Non-pigmented ciliary epithelial cell (primary cell): ENCODE results near the gene ZBP1.

Experiments used
- DNase-seq: peaks from one replicate; pipeline ENCODE4 v3.0.0-alpha.2; 2010; ENCODE audit warnings: low read depth

ZBP1 gene

DNA sequence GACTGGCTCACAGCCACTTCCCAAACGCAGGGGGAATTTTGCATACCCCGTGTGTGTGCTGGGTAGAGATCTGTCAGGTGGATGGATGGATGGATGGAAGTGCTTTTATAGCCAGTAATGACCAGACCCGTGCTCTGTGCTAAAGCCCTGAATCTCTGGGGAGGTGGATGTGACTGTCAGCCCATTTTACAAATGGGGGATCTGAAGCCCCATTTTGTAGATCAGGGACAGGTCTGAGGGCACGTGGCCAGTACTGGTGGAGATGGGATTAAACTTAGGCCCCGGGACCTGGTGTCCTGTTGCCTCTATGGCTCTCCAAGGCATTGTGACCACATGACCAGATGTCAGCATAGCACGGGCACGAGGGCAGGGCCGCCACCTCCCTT, 38.2 kb upstream of the ZBP1 start:
- DNase-seq, result no peak

DNA sequence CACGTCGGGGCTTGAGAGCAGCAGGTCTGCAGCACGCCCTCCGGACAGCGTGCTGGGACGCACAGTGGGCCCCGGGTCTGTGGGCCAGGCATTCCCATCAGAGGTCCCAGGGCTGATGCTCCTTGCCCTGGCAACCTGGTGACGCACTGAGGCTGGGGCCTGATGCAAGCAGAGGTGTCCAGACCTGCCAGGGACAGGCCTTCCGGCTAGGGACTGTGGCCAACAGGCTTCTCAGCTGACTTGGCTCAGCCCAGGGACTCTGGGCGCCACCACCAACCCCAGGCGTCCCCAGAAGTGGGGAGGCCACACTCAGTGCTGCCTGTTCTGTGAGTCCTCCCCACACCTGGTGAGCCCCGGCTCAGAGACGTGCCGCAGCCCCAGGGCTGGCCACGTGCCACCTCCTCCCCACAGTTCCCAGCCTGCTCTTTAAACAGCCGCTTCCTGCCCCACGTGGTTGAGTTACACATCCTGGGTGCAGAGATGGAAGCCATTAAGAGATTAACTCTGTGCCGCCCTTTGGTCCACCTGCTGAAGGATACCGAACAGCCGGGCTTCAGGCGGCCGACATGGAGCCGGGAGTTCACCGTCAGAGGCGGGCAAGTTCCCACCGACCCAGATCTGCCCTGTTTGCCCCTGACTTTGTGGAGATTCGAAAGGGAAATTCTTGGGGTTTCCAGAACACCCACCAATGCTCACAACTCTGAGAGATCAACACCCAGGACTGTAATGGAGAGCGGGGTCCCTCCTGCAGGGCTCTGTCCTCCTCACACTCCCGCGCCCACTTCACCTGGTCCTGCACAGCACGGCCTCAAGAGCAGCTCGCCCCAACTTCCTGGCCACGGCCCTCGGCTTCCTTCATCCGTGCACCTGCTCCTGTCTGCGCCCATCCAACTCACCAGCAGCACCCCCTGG, 37.6 kb upstream of the ZBP1 start:
- DNase-seq, result no peak

DNA sequence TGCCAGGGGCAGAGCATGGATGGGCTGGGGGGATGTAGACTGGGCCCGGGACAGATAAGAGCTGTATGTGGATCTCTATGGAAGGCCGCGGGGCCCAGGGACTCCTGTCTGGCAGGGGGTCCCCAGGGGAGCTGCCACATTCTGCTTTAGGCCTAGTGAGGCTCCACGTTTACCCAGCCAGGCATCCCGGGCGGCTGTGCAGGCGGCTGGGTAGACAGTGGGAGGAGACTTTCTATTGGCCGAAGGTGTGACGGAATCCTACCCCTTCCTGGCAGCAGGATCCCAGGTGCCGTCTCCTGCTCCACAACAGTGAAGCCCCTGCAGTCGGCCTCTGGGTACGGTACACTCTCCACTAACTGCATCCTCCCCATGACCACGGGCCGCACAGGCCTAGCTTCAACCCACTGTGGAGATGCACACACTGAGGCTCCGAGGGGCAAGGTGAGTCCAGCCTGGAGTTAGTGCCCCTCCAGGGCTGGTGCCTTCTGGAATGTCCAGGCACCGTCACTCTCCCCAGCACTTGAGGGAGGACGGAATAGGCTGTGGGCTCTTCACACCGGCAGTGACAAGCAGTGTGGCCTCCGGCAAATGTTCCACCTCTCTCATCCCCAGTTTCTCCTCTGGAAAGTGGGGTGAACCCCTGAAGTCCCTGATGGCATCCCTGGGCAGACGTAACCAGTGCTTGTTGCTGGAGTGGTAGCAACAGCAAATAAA, 36.8 kb upstream of the ZBP1 start:
- no peak for DNase-seq

DNA sequence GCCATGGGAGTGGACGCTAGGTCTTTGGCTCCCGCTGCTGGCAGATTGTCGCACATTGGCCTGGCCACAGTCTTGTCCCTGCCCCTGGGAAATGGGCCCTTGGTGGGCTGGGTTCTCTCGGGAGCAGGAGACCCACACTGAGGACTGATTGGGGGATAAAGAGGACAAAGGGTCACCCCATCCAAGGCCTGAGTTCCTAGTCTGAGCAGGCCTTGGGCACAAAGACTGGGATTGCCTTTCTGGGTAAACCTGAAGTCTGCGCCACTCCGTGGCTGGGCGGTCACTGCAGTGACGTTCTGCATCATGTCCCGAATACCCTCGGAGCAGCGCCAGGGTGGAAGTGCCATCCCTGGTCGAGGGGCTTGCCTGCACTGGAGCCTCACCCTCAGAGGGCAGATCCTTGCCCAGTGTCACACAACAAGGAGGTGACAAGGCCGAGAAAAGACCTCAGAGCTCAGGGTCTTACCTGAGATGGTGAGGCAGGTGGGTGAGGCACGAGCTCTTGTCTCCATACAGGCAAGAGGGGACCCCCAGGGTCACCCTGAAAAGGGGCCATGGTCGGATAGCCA, 36.1 kb upstream of the ZBP1 start:
- no peak for DNase-seq

GRCh38 chr20:57655809-57656155, 35.6 kb upstream of the ZBP1 start:
- DNase-seq, result no peak

- no peak for DNase-seq
Measured at GRCh38 chr20:57654998-57655808, 35.0 kb upstream of the ZBP1 start.

- DNase-seq, result peak; percentile 14
Measured at GRCh38 chr20:57654363-57654997, 34.3 kb upstream of the ZBP1 start.

- no peak for DNase-seq
Measured at GRCh38 chr20:57653910-57654309, 33.7 kb upstream of the ZBP1 start.

GRCh38 chr20:57653546-57653900, 33.3 kb upstream of the ZBP1 start:
- DNase-seq, result no peak

DNA sequence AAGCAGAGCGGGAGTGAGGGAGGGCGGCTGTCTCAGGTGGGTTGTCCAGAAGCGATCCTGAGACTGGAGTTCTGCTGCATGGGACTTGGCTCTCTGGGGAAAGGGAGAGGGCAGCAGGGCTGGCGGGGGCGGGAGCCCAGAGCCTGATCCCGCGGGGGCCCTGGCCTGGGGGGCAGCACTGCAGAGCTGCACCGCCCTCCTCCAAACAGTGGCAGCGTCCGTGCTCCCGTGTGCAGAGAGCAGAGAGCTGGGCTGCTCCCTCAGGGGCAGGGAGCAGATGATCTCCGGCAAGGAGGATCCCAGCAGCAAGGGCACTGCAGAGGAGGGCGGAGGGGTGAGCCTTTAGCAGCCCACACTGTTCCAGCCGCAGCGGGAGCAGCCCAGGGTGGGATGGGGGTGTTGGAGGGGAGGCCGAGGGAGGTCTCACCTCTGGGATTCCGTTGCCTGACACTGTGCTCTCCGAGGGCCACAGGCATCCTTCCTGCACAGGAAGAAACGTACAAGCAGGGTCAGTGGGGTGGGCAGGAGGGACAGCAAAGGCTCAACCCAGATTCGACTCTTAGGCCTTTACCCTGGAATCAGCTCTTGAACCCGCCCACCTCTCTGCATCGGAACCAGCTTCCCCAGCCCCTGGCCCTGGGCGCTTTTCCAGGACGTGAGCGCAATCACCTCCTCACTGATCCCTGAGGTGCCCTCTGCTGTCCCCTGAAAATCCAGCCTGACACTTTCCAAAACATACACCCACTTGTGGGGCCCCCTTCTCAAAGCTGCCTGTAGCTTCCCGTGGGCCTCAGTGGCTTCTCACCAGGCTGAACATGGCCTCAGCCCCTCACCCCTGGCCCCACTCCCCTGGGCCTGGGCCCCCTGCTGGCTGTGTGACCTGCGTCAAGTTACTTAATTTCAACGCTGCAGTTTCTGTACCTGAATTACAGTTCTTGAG, 32.6 kb upstream of the ZBP1 start:
- DNase-seq, result no peak

DNA sequence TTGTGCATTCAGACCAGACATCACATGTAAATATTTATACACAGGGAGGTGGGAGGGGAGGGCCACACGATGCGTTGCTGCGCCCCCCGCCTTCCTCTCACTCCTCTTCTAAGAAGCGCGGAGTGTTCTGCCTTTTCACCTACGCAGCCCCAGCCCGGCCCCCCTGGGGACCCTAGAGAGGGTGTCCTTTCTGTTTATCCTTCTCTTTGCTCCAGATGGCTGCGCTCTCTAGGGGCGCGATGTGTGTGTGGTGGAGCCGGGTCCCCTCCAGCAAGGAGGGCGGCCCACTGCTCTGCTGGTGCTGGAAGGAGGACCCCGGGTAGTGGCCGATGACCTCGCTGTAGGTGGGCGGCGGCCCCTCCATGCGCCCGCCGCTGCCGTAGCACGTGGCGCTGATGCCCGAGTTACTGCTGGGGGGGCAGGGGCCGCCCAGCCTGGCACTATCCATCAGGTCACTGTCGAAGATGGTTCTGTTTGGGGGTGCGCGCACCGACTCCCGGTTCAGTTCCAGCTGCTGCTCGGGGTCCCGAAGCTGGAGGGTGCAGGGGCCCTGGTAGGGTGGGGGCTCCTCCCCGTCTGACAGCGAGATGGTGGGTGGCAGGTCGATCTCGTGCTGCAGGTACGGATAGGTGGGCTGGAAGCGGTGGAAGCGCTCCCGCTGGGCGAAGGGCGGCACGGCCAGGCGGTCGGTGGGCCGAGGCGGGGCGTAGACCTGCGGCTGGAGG, 31.8 kb upstream of the ZBP1 start:
- DNase-seq, result no peak

- DNase-seq, result no peak
Measured at GRCh38 chr20:57650756-57651483, 30.7 kb upstream of the ZBP1 start.

GRCh38 chr20:57650266-57650665, 30.0 kb upstream of the ZBP1 start:
- no peak for DNase-seq

DNA sequence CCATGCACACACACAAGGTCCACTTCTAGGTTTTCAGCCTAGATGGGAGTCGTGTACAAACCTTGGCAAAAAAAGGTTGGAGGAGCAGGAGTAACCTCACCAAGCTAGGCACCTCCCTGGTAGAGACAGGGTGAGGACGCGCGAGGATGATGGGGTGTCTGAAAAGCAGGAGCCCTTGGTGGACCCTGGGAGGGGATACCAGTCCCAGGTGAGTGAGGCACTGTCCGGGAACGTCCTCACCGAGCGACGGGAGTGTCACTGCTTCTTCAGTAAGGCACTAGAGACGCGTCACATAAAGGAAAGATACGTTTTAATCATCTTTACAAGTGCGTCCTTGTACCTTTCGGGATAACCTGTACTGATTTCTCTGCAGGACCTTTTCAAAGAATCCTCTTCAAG, 29.4 kb upstream of the ZBP1 start:
- no peak for DNase-seq

- DNase-seq, result no peak
Measured at GRCh38 chr20:57648878-57649616, 28.8 kb upstream of the ZBP1 start.

GRCh38 chr20:57647933-57648785, 27.9 kb upstream of the ZBP1 start:
- no peak for DNase-seq

DNA sequence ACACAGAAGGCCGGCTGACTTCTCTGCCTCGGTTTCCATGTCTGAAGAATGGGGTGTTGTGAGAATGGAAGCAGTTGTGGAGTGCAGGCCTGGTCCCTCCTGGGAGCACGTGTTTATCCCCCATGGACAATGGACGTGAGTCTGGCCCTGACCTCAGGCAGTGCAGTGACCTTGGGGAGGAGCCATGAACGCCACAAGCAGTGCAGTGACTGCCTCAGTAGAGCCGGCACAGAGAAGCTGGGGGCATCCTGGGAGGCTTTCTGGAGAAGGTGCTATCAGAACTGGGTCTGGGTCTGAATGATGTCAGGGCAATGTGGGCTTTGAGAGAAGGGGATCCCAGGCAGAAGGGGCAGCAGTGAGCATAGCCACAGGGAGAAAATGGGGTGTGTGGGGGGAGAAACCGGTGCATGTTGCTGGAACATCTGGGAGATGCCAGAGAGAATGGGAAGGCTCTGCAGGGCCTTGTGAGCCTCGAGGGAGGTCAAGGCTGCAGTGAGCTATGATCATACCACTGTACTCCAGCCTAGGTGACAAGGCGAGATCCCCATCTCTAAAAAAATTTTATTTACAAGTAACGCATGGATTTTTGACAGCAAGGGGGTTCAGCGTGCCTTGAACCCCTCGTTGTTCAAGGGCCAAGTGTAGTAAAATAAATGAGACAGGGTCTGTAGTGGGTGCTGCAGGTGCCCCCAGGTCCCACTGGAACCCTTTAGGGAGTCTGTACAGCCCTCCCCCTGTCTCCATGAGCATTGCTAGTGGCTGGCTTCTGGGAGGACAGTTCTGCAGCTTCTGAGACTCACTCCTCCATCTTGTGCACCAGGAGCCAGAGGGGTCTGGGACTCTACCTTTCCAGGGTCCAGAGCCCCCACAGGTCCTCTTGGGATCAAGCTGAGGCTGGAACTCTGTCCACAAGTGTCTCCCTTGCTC, 27.0 kb upstream of the ZBP1 start:
- no peak for DNase-seq
